Suppressor macrophage (primary cell): ENCODE data around the gene CARD9.
"Not testable (repeated sequence)": the region's sequence is repeated elsewhere in the genome, so short reads cannot be mapped to it uniquely, and the experiment has no call there.

Experiments
- DNase-seq, 4 experiments: peaks; one replicate each; pipeline ENCODE4 v3.0.0-alpha.2; 2020 to 2022

The CARD9 gene

GRCh38 chr9:136333486-136333885 is 40.0 kb downstream of the CARD9 start:
- no peak for DNase-seq

DNA sequence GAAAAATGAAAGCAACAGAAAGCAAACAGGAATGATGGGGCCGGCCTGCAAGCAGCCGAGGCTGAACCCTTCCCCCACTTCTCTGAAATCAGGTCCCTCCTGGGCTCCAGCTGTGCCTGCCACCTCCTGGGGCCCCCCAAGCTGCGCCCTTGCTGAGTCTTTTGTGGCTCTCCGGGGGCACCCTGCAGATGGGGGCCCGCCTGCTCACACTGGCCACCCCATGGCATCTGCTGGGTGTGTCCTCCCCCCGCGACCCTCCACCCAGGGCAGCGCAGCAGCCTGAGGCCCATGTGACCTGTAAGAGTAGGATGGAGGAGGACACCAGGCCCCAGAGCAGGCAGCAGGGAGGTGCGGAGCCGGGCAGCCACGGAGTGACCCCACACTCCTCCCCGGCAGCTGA is 40.4 kb downstream of the CARD9 start:
- DNase-seq = no peak

- no peak for DNase-seq
Measured at GRCh38 chr9:136332482-136332983, 40.9 kb downstream of the CARD9 start.

GRCh38 chr9:136331556-136332481 is 41.6 kb downstream of the CARD9 start:
- no peak for DNase-seq

- DNase-seq = no peak
Measured at GRCh38 chr9:136331030-136331429, 42.4 kb downstream of the CARD9 start.

- DNase-seq = no peak
Measured at GRCh38 chr9:136330406-136330990, 43.0 kb downstream of the CARD9 start.

DNA sequence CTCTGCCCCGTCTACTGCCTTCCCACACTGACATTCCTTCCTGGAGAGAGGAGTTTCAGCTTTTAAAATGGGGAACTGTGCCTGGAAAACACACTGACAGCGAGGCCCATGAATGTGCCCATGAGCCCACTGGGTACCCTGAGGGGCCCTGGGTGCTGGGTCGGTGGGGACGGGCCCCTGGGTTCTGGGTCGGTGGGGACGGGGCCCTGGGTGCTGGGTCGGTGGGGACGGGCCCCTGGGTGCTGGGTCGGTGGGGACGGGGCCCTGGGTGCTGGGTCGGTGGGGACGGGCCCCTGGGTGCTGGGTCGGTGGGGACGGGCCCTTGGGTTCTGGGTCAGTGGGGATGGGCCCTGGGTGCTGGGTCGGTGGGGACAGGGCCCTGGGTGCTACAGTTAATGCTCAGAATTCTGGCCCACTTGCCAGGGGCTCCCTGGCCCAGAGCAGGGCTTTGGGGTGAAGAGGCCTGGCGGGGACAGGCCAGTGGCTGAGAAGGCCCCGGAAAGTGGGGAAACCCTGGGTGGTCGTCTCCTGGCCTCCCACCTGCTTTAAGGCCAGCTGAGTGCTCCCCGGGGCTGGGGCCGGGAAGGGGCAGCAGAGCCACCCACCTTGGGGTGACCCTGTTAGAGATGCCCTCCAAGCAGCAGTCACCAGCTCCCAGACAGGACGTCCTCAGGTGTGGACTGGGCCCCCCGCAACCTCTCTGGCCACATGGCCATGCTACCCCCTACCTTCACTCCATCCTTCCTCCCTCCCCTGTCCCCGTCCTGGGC is 43.6 kb downstream of the CARD9 start:
- no peak for DNase-seq

DNA sequence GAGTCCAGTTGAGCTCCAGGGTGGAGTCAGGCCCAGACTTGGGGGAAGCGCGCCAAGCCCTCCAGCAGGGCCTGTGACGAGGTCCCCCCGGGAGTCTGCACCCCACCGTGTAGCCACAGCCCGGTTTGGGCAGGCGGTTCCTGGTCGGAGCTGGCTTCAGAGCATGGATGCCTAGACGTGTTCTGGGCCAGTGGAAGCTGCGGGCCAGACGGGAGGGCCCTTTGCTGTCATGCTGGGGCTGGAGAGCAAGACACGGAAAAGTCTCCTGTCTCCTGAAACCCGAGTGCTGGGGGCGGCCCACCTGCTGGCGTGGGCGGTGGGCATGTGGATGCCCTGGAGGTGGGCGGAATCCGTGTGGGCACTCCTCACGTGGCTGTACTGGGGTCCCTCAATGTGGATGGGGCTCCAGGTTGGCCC is 44.2 kb downstream of the CARD9 start:
- DNase-seq = no peak

DNA sequence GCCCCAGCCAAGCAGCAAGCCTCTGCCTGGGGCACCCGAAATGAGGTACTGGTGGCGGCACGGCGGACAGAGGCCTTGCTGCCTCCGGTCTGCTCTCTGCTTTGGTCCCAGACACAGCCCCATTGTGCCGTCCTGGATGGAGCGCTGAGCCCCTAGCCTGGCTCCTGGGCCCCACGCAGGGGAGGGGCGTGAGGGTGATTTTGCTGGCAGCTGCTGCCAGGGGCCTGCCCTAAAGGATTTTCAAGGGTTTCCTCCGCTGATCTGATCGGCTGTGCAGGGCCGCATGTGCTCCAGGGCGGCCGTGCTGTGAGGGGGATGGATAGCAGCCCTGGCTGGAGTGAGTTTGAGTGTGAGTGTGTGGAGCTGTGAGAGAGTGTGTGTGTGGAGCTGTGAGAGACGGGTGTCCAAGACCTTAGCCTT is 44.8 kb downstream of the CARD9 start:
- DNase-seq = peak in 2 of 4 experiments; percentile 15 to 36

- no peak for DNase-seq
Measured at GRCh38 chr9:136328011-136328621, 45.4 kb downstream of the CARD9 start.

- DNase-seq = peak; percentile 52 to 79 (median 60)
Measured at GRCh38 chr9:136327304-136327974, 46.0 kb downstream of the CARD9 start, which contains the start of gene GPSM1. GPSM1 (plus strand) TSS chr9:136327539; CDS start chr9:136327696, 157 bp downstream.

- no peak for DNase-seq
Measured at GRCh38 chr9:136326761-136327303, 46.6 kb downstream of the CARD9 start.

- no peak for DNase-seq
Measured at GRCh38 chr9:136326061-136326760, 47.3 kb downstream of the CARD9 start.

- DNase-seq = no peak
Measured at GRCh38 chr9:136325358-136325757, 48.1 kb downstream of the CARD9 start.

DNA sequence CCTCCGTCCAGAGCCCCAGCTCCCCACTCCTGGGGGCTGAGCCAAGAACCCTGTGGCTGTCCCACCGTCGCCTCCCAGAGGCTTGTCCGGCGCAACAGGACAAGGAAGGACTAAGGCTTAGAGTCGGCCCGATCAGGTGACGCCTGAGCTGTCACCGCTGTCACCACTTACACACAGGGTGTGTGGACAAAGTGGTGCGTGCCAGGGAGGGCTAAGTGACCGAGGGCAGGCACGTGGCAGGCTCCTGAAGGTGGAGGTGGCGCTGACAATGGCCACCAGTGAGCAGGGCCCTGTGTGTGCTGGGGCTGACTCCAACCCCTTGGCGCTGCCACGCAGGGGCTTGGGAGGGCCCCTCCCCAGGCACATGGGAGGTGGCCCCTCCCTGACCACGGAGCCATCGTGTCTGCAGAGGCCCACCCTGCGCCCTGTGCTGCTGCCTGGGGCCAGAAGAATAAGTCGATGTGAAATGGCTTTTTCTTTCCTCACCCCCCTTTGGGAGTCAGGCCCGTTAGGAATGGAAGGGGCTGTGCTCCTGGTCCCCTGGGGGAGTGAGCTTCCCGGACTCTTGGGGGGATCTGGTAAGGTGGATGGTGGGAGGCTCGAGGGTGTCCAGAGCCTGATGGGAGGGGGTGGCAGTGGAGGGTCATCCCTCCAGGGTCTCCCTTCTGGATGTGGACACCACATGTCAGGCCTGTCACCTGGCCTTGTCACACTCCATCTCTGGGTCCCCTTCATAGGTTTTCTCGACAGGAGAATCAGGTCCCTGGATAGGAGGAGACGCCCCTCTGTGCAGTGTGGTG is 48.8 kb downstream of the CARD9 start:
- no peak for DNase-seq

GRCh38 chr9:136323371-136323789 is 50.1 kb downstream of the CARD9 start:
- DNase-seq = no peak

DNA sequence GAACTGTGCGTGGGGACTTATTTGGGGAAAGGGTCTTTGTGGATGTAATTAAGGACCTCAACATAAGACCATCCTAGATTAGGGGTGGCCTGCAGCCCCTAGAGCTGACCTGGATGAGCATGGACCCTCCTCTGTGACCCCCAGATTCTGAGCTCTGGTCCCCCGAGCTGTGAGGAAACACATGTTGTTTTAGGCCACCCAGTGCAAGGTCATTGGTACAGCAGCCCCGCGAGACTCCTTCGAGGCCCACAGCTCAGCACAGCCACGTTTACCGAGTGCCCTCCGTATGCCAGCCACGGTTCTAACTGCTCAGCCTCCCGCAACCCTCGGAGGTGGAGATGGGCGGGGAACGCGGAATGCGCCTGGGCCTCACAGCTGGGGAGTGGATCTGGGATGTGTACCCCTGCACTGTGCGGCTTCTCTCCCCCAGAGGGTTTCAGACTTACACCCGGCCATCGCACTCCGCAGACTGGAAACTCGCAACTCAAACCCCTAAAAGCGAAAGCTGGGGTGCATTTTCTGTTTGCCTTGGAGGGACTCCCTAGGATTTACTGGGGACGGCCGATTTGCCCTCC is 50.6 kb downstream of the CARD9 start:
- no peak for DNase-seq

DNA sequence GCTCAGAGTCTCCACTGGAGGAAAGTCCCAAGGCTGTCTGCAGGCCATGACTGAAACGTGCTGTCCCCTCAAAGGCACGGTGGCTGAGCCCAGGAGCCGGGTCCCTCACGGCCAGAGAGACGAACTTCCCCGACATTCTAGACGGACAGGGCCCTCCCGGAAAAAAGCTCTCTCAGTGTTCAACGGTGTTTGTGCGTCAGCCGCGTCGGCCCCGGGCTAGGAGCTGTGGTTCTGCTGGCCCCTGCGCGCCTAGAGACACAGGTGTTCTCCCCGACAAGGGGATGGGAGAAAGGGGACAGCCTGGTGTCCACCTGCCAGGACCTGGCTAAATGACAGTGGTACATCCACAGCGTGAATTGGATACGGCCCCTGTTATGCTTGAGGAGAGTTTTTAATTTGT is 51.9 kb downstream of the CARD9 start:
- no peak for DNase-seq

- DNase-seq = not testable (repeated sequence)
Measured at GRCh38 chr9:136320972-136321371, 52.5 kb downstream of the CARD9 start.

- not testable (repeated sequence) for DNase-seq
Measured at GRCh38 chr9:136319955-136320354, 53.5 kb downstream of the CARD9 start.
